Stimulated activated CD8-positive, alpha-beta memory T cell treated with anti-CD3 and anti-CD28 coated beads, Interleukin-7, amount 100 ng/mL, for 48 hours (primary cell): ENCODE data around the gene PI4K2A.
"Not testable (repeated sequence)": the region's sequence is repeated elsewhere in the genome, so short reads cannot be mapped to it uniquely, and the experiment has no call there.

Experiments
- DNase-seq, 2 donors: peaks; one replicate each; pipeline ENCODE4 v3.0.0-alpha.2; 2020; ENCODE audit warnings: low read depth in 1 of 2; ENCODE audit errors: extremely low read depth in 1 of 2

Gene PI4K2A

GRCh38 chr10:97631098-97631497 lies 9.4 kb upstream of the PI4K2A start:
- DNase-seq = no peak

GRCh38 chr10:97632949-97633884 lies 7.3 kb upstream of the PI4K2A start, which contains the start of gene MORN4:
TSS of gene MORN4 (minus strand) at chr10:97633500. CDS start at chr10:97619653, 13,847 bp downstream.
- DNase-seq = peak; percentile 73 to 87

- no peak for DNase-seq
These were observed 6.5 kb upstream of the PI4K2A start for GRCh38 chr10:97633921-97634320.

GRCh38 chr10:97635577-97635976 lies 4.9 kb upstream of the PI4K2A start:
- no peak for DNase-seq

- not testable (repeated sequence) for DNase-seq
These were observed 1.4 kb upstream of the PI4K2A start for GRCh38 chr10:97639090-97639489.

- peak in 1 of 2 donors; percentile 6 for DNase-seq
These were observed 669 bp downstream of the PI4K2A start for GRCh38 chr10:97640868-97641811.

GRCh38 chr10:97642471-97643159 lies 2.1 kb downstream of the PI4K2A start:
- DNase-seq = not testable (repeated sequence)

GRCh38 chr10:97643441-97643985 lies 3.0 kb downstream of the PI4K2A start:
- DNase-seq = no peak

GRCh38 chr10:97644936-97645335 lies 4.5 kb downstream of the PI4K2A start:
- DNase-seq = no peak

- DNase-seq = no peak
These were observed 7.1 kb downstream of the PI4K2A start for GRCh38 chr10:97647556-97647955.

GRCh38 chr10:97648562-97649404 lies 8.3 kb downstream of the PI4K2A start:
- DNase-seq = peak; percentile 5 to 25

GRCh38 chr10:97649405-97649750 lies 8.9 kb downstream of the PI4K2A start:
- DNase-seq = not testable (repeated sequence)

- no peak for DNase-seq
These were observed 10.3 kb downstream of the PI4K2A start for GRCh38 chr10:97650726-97651125.

GRCh38 chr10:97651773-97652172 lies 11.3 kb downstream of the PI4K2A start:
- no peak for DNase-seq

- DNase-seq = no peak
These were observed 16.3 kb downstream of the PI4K2A start for GRCh38 chr10:97656777-97657176.

GRCh38 chr10:97659589-97659988 lies 19.1 kb downstream of the PI4K2A start:
- DNase-seq = no peak

- DNase-seq = no peak
These were observed 23.9 kb downstream of the PI4K2A start for GRCh38 chr10:97664282-97664850.

- DNase-seq = no peak
These were observed 26.5 kb downstream of the PI4K2A start for GRCh38 chr10:97666992-97667391.

- no peak for DNase-seq
These were observed 27.0 kb downstream of the PI4K2A start for GRCh38 chr10:97667463-97667862.
